Thyroid gland (tissue), 4 donors: ENCODE measurements around the gene SPZ1. TPM values are rescaled to one million over a fixed set of nuclear protein-coding genes. Genes with fewer than 3 reads are reported as not detected.
"Not testable (repeated sequence)": the region's sequence is repeated elsewhere in the genome, so short reads cannot be mapped to it uniquely, and the experiment has no call there.

Experiments
- DNase-seq, 2 donors: peaks; one replicate each; pipeline ENCODE4 v3.0.0-alpha.2; 2019
- H3K27ac ChIP-seq, 3 donors: fragments of 200-600 bp; sonication (generic); 1 replicate in 2 of 3; 2 replicates in 1 of 3; pipeline ENCODE4 v1.5.1; 2016 to 2019; ENCODE audit warnings: mild to moderate bottlenecking in 1 of 3, moderate library complexity in 1 of 3
- H3K27me3 ChIP-seq: fragments of 200-600 bp; sonication (generic); one replicate; pipeline ENCODE4 v1.5.1; 2019
- H3K36me3 ChIP-seq, 2 donors: fragments of 200-600 bp; sonication (generic); one replicate each; pipeline ENCODE4 v1.5.1; 2016 to 2019
- H3K4me1 ChIP-seq, 2 donors: fragments of 200-600 bp; sonication (generic); one replicate each; pipeline ENCODE4 v1.5.1; 2017 to 2019
- H3K4me3 ChIP-seq, 3 donors: fragments of 200-600 bp; sonication (generic); replicated peaks in 1 of 3; 1 replicate in 2 of 3; 2 replicates in 1 of 3; pipeline ENCODE4 v1.5.1; 2016; ENCODE audit warnings: mild to moderate bottlenecking in 1 of 3
- H3K9me3 ChIP-seq: fragments of 200-600 bp; sonication (generic); one replicate; pipeline ENCODE4 v1.5.1; 2017
- POLR2A ChIP-seq, 2 donors: fragments of 450-650 bp; IDR thresholded peaks; one replicate each; pipeline ENCODE4 v1.6.1; 2017; ENCODE audit warnings: antibody characterized with exemption in 2 of 2, mild to moderate bottlenecking in 2 of 2, moderate library complexity in 1 of 2
- WGBS, 2 donors: methylation state at CpG; one replicate each; pipeline ENCODE4 v1.1.5; 2017; 5-methylcytosine and 5-hydroxymethylcytosine counted together
- intact Hi-C: fragments of 100-400 bp; cut with DNase I; formaldehyde crosslinking; loops from one replicate; pipeline ENCODE4 v1.15.1; 2023
- total RNA-seq, 4 donors: library from RNA; depleted of rRNA; stranded (reverse); fragments of >200 nt; gene quantifications; one replicate each; pipeline ENCODE4 v1.2.3, GENCODE V29; 2016
- TF ChIP-seq, protein P1 (sequence below), 6 experiments: fragments of 200-600 bp in 3 of 6; fragments of 450-650 bp in 3 of 6; sonication (generic) in 3 of 6; IDR thresholded peaks; one replicate each; pipeline ENCODE4 v1.5.1; 2016 to 2019; ENCODE audit warnings: antibody characterized with exemption in 6 of 6, mild to moderate bottlenecking in 2 of 6, inconsistent platforms in 1 of 6, moderate library complexity in 1 of 6

SPZ1 gene, protein sequence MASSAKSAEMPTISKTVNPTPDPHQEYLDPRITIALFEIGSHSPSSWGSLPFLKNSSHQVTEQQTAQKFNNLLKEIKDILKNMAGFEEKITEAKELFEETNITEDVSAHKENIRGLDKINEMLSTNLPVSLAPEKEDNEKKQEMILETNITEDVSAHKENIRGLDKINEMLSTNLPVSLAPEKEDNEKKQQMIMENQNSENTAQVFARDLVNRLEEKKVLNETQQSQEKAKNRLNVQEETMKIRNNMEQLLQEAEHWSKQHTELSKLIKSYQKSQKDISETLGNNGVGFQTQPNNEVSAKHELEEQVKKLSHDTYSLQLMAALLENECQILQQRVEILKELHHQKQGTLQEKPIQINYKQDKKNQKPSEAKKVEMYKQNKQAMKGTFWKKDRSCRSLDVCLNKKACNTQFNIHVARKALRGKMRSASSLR
- total RNA-seq: not detected

DNA sequence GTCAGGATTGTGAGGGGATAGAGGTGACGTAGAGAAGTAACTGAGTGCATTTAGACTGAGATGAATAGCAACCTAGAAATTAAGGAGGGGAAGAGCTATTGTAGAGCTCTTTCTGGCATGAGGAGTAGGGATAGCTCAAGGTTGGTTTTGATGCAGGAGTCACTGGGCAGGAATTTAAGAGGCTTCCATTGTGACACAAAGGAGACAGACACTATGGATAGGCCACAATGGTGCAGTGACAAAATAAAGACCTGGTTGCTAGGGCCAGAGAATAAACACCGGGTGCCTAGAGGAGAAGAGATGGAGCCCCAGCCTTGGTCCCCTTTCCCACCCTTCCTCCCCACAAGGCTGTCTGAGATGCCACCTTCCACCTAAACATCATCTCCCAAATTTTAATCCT lies at the start of gene SPZ1:
Gene SPZ1, plus strand, starts transcription at position 301 of the 400 bp plus-strand sequence. CDS start 214 bp downstream, outside the sequence.
- no peaks in the 10 kb centered on the region for H3K27me3 ChIP-seq
- no peak for DNase-seq
- no peaks in the 10 kb centered on the region for H3K9me3 ChIP-seq
- no peaks in the 10 kb centered on the region for H3K4me1 ChIP-seq
- H3K36me3 ChIP-seq: no peaks in the 10 kb centered on the region
- no peak within 1 kb of the TSS for H3K27ac ChIP-seq
- intact Hi-C loops: no loop called here
- TF ChIP-seq, protein P1, sequence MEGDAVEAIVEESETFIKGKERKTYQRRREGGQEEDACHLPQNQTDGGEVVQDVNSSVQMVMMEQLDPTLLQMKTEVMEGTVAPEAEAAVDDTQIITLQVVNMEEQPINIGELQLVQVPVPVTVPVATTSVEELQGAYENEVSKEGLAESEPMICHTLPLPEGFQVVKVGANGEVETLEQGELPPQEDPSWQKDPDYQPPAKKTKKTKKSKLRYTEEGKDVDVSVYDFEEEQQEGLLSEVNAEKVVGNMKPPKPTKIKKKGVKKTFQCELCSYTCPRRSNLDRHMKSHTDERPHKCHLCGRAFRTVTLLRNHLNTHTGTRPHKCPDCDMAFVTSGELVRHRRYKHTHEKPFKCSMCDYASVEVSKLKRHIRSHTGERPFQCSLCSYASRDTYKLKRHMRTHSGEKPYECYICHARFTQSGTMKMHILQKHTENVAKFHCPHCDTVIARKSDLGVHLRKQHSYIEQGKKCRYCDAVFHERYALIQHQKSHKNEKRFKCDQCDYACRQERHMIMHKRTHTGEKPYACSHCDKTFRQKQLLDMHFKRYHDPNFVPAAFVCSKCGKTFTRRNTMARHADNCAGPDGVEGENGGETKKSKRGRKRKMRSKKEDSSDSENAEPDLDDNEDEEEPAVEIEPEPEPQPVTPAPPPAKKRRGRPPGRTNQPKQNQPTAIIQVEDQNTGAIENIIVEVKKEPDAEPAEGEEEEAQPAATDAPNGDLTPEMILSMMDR (IDR thresholded peaks at IDR 0.05): no peak
- TF ChIP-seq POLR2A (IDR thresholded peaks at IDR 0.05): no peak
- WGBS, 2 donors: 97 to 98% methylated on average over 2 of the region's 2 CpGs
- no peak within 1 kb of the TSS for H3K4me3 ChIP-seq

DNA sequence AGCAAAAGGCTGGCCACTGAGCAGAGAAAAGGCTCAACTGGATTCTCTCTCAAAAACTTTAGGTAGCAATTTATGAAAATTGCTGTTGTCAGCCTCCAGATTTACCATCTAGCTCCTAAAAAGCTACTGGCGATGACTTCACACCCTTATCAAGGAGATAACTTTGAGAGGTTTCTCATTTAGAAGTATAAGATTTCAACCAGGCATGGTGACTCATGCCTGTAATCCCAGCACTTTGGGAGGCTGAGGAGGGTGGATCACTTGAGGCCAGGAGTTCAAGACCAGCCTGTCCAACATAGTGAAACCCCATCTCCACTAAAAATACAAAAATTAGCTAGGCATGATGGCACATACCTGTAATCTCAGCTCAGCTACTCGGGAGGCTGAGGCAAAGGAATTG lies 49.3 kb upstream of the SPZ1 start:
- H3K4me3 ChIP-seq, H3K9me3 ChIP-seq, intact Hi-C loops, H3K36me3 ChIP-seq, H3K4me1 ChIP-seq, H3K27me3 ChIP-seq, H3K27ac ChIP-seq, DNase-seq: not testable (repeated sequence)
- 92 to 95% methylated on average over 2 of the region's 2 CpGs for WGBS, 2 donors

DNA sequence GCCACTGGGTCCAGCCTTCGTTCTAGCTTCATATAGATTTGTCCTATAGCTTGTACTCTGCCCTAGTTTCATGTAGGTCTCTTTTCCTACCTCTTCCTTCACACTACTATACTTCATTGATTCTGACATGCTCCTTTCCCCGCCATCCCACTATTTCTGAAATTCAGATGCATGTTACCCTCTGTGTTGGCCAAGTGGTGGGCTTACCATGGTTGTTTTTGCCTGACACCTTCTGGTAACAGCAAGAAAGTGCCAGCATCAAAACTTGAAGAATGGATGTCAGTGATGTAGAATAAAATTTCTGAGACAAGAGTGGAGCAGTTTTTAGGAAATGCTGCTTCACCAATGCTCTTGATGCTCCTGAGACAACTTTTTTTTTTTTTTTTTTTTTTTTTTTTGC lies 44.5 kb upstream of the SPZ1 start:
- no peak for DNase-seq
- H3K27ac ChIP-seq: no peak overlapping the region
- H3K4me3 ChIP-seq: no peak overlapping the region
- no peaks in the 10 kb centered on the region for H3K9me3 ChIP-seq
- TF ChIP-seq POLR2A (IDR thresholded peaks at IDR 0.05): no peak
- TF ChIP-seq, protein P1 (IDR thresholded peaks at IDR 0.05): peak in 2 of 6 experiments; percentile 12 to 30
- intact Hi-C loops: no loop called here
- 81 to 89% methylated on average over 2 of the region's 2 CpGs for WGBS, 2 donors
- peaks cover 0 to 4% of the 10 kb centered on the region in 2 donors for H3K4me1 ChIP-seq
- H3K27me3 ChIP-seq: no peaks in the 10 kb centered on the region
- H3K36me3 ChIP-seq: no peaks in the 10 kb centered on the region

DNA sequence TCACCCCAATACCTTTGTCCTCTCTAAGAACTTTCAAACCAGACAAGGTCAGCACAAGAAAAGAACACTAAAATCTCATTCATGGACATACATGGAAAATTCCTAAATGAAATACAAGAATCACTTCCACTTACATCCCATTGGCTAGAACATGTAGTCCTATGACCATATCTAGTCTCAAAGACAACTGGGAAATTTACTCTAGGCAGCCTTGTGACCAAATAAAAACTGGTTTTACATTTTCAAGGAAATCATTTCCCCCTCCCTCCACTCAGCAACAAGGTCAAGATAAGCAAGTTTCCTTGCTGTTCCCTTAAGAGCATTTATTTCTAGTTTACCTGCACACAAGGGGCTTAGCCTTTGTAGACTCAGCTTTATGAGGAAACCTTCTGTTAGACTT lies 43.6 kb upstream of the SPZ1 start:
- no peaks in the 10 kb centered on the region for H3K36me3 ChIP-seq

DNA sequence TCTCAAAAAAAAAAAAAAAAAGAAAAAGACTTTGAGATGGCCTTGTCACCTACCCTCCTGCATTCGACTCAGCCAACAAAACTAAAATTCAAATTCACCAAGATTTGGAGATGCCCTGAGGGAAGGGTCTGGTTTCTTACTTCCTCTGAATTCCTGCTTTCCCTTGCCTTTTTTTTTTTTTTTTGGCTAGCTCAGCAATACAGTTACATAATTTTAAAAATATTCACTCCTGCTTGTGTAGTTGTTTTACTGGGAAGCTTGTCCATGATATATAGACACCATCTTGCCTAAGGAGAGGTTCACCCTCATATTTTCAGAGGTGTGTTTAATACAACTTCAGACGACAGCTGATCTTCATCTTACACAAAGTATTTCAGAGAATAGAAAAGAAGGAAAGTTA lies 42.6 kb upstream of the SPZ1 start:
- H3K36me3 ChIP-seq: no peaks in the 10 kb centered on the region
- peaks cover 0 to 4% of the 10 kb centered on the region in 2 donors for H3K4me1 ChIP-seq
- WGBS, 2 donors: 68 to 71% methylated on average over 2 of the region's 2 CpGs
- intact Hi-C loops: no loop called here
- H3K27ac ChIP-seq: no peak overlapping the region
- no peaks in the 10 kb centered on the region for H3K27me3 ChIP-seq
- no peak overlapping the region for H3K4me3 ChIP-seq
- no peaks in the 10 kb centered on the region for H3K9me3 ChIP-seq
- TF ChIP-seq POLR2A (IDR thresholded peaks at IDR 0.05): no peak
- TF ChIP-seq, protein P1 (IDR thresholded peaks at IDR 0.05): no peak
- DNase-seq: no peak

More for the DNA sequence above, 43.6 kb upstream of the SPZ1 start:
- intact Hi-C loops: no loop called here
- Histone ChIP-seq H3K4me1 (peaks cover 0 to 4% of the 10 kb centered on the region in 2 donors), H3K9me3 (no peaks in the 10 kb centered on the region), H3K27ac (no peak overlapping the region), H3K4me3 (no peak overlapping the region), H3K27me3 (no peaks in the 10 kb centered on the region)
- no peak for TF ChIP-seq POLR2A (IDR thresholded peaks at IDR 0.05)
- TF ChIP-seq, protein P1 (IDR thresholded peaks at IDR 0.05): no peak
- DNase-seq: no peak
